Tibial nerve (tissue), 3 donors: Measurements from ENCODE around the gene PHF23.

ENCODE experiments used
- CTCF ChIP-seq, 5 experiments: fragments of 200-600 bp in 3 of 5; fragments of 450-650 bp in 2 of 5; sonication (generic) in 3 of 5; IDR thresholded peaks; one replicate each; pipeline ENCODE4 v1.5.1; 2016 to 2019; ENCODE audit warnings: antibody characterized with exemption in 5 of 5, mild to moderate bottlenecking in 3 of 5, moderate library complexity in 2 of 5
- POLR2A ChIP-seq, 2 donors: fragments of 450-650 bp; IDR thresholded peaks; one replicate each; pipeline ENCODE4 v1.6.1; 2017; ENCODE audit warnings: antibody characterized with exemption in 2 of 2, mild to moderate bottlenecking in 2 of 2, moderate library complexity in 2 of 2

- TF ChIP-seq CTCF (IDR thresholded peaks at IDR 0.05) (no peak), POLR2A (IDR thresholded peaks at IDR 0.05) (no peak)
Measured at GRCh38 chr17:7243453-7243729, 4.1 kb upstream of the PHF23 start.
